ENCODE results near the gene ALDH4A1. TPM values are rescaled to one million over a fixed set of nuclear protein-coding genes. Genes with fewer than 3 reads are reported as not detected.

ALDH4A1 gene
- polyA plus RNA-seq, 1 donor: 3.1 TPM

GRCh38 chr1:18883636-18884418 lies 18.5 kb downstream of the ALDH4A1 start:
- H3K27me3 ChIP-seq (ENCODE audit: control insufficient read depth, insufficient read depth, low read length): peaks cover 39% of the 10 kb centered on the region
- no peak overlapping the region for H3K27ac ChIP-seq (ENCODE audit: low read length)
- no peaks in the 10 kb centered on the region for H3K9me3 ChIP-seq (ENCODE audit: control insufficient read depth, low read depth, low read length)
- no peak overlapping the region for H3K4me3 ChIP-seq (ENCODE audit: low read length)
- no peaks in the 10 kb centered on the region for H3K4me1 ChIP-seq (ENCODE audit: control insufficient read depth, insufficient read depth, low read length)
- DNase-seq: peak; percentile 35 to 46
- no peaks in the 10 kb centered on the region for H3K36me3 ChIP-seq (ENCODE audit: control insufficient read depth, insufficient read depth, low read length)
- WGBS (ENCODE audit: insufficient coverage, low lambda C conversion rate): no CpG with 5 or more reads among the region's 14 CpGs

DNA sequence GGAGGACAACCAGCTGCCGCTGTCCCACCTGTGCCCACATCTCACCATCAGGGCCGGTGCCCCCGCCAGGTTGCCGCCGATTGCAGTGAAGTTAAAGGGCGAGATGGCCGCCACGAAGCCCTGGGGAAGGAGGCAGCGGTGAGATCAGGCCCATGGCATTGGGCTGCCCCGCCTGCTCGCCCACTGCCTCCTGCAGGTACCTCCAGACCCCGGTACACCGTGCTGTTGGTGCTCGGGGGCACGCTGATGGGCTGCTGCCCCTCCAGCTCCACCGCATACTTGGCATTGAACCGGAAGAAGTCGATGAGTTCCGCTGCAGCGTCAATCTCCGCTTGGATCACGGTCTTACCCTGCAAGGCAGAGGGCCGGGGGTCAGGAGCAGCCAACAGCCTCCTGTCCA lies 19.3 kb downstream of the ALDH4A1 start:
- H3K27ac ChIP-seq (ENCODE audit: low read length): no peak overlapping the region

GRCh38 chr1:18882486-18882885 lies 19.9 kb downstream of the ALDH4A1 start:
- Histone ChIP-seq H3K27ac (ENCODE audit: low read length) (no peak overlapping the region), H3K36me3 (ENCODE audit: control insufficient read depth, insufficient read depth, low read length) (no peaks in the 10 kb centered on the region), H3K27me3 (ENCODE audit: control insufficient read depth, insufficient read depth, low read length) (peaks cover 30% of the 10 kb centered on the region), H3K4me1 (ENCODE audit: control insufficient read depth, insufficient read depth, low read length) (no peaks in the 10 kb centered on the region), H3K4me3 (ENCODE audit: low read length) (no peak overlapping the region), H3K9me3 (ENCODE audit: control insufficient read depth, low read depth, low read length) (no peaks in the 10 kb centered on the region)
- no CpG with 5 or more reads among the region's 8 CpGs for WGBS (ENCODE audit: insufficient coverage, low lambda C conversion rate)
- no peak for DNase-seq

More for the DNA sequence above, 19.3 kb downstream of the ALDH4A1 start:
- Histone ChIP-seq H3K4me1 (ENCODE audit: control insufficient read depth, insufficient read depth, low read length) (no peaks in the 10 kb centered on the region), H3K4me3 (ENCODE audit: low read length) (no peak overlapping the region), H3K9me3 (ENCODE audit: control insufficient read depth, low read depth, low read length) (no peaks in the 10 kb centered on the region), H3K36me3 (ENCODE audit: control insufficient read depth, insufficient read depth, low read length) (no peaks in the 10 kb centered on the region), H3K27me3 (ENCODE audit: control insufficient read depth, insufficient read depth, low read length) (peaks cover 36% of the 10 kb centered on the region)
- DNase-seq: no peak
- no CpG with 5 or more reads among the region's 23 CpGs for WGBS (ENCODE audit: insufficient coverage, low lambda C conversion rate)

- no peaks in the 10 kb centered on the region for H3K4me1 ChIP-seq (ENCODE audit: control insufficient read depth, insufficient read depth, low read length)
- no peaks in the 10 kb centered on the region for H3K36me3 ChIP-seq (ENCODE audit: control insufficient read depth, insufficient read depth, low read length)
- no peaks in the 10 kb centered on the region for H3K9me3 ChIP-seq (ENCODE audit: control insufficient read depth, low read depth, low read length)
- DNase-seq: no peak
- H3K27ac ChIP-seq (ENCODE audit: low read length): no peak overlapping the region
- no CpG with 5 or more reads among the region's 24 CpGs for WGBS (ENCODE audit: insufficient coverage, low lambda C conversion rate)
- no peak overlapping the region for H3K4me3 ChIP-seq (ENCODE audit: low read length)
- H3K27me3 ChIP-seq (ENCODE audit: control insufficient read depth, insufficient read depth, low read length): peaks cover 30% of the 10 kb centered on the region
These were observed 20.5 kb downstream of the ALDH4A1 start for GRCh38 chr1:18881642-18882431.

DNA sequence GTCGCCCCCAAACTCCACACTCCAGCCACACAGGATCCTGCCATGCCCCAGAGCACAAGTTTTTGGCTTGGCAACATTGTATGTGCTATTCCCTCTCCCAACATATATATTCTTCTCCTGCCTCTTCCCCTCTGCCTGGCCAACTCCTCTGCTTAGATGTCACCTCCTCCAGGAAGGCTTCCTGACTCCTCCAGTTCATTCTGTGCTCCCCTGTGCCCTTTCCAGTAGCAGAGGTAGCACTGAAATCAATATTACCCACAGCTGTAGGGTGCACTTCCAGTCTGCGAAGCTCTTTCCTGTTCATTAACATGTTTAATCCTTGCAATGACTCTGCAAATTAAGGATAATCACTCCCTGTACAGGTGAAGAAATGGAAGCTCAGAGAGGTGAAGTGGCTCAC lies 21.2 kb downstream of the ALDH4A1 start:
- peaks cover 30% of the 10 kb centered on the region for H3K27me3 ChIP-seq (ENCODE audit: control insufficient read depth, insufficient read depth, low read length)
- no peaks in the 10 kb centered on the region for H3K36me3 ChIP-seq (ENCODE audit: control insufficient read depth, insufficient read depth, low read length)
- no peaks in the 10 kb centered on the region for H3K9me3 ChIP-seq (ENCODE audit: control insufficient read depth, low read depth, low read length)
- no peak for DNase-seq
- WGBS (ENCODE audit: insufficient coverage, low lambda C conversion rate): 100% methylated on average over 1 of the region's 2 CpGs
- no peak overlapping the region for H3K27ac ChIP-seq (ENCODE audit: low read length)
- H3K4me3 ChIP-seq (ENCODE audit: low read length): no peak overlapping the region
- no peaks in the 10 kb centered on the region for H3K4me1 ChIP-seq (ENCODE audit: control insufficient read depth, insufficient read depth, low read length)

DNA sequence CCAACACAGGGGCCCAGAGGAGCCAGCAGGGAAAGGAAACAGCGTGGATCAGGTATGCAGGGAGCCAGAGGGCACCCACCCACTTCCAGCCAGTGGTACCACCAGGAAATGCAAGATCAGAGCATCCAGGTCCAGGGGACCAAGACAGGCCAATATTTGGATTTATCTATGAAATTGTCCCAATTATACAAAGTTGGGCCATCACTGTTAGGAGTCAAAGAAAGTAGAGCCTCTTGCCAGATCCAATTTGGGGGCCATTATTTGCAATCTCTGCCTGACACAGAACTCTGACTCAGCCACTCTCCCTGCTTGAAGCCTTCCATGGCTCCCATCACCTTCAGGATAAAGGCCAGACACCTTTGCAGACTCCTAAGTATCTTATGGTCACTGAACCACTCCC lies 21.8 kb downstream of the ALDH4A1 start:
- Histone ChIP-seq H3K9me3 (ENCODE audit: control insufficient read depth, low read depth, low read length) (no peaks in the 10 kb centered on the region), H3K27me3 (ENCODE audit: control insufficient read depth, insufficient read depth, low read length) (peaks cover 30% of the 10 kb centered on the region), H3K4me1 (ENCODE audit: control insufficient read depth, insufficient read depth, low read length) (no peaks in the 10 kb centered on the region), H3K36me3 (ENCODE audit: control insufficient read depth, insufficient read depth, low read length) (no peaks in the 10 kb centered on the region), H3K4me3 (ENCODE audit: low read length) (no peak overlapping the region), H3K27ac (ENCODE audit: low read length) (no peak overlapping the region)
- no peak for DNase-seq
- no CpG with 5 or more reads among the region's 1 CpG for WGBS (ENCODE audit: insufficient coverage, low lambda C conversion rate)

DNA sequence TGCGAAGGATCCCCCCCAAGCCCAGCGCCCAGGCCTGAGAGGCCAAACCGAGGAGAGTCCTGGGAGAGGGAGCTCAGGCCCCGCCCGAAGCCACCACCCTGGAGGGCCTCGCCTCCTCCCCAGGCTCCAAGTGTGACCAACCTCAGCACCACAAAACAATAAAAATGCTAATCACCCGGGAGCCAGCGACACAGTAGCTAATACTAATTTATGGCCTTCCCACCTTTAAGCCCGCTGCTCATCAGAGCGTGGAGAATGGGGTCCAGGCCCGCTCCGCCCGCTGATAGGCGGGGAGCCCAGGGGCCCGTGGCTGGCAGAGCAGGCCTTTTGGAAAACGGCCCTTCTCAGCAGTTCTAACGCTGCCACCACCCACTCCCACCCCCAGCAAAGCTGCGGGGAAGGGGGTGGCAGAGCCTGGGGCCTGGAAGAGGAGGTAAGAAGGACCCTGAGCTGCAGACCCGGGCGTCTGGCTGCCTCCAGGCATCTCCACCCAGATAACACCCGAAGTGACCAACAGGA lies 22.5 kb downstream of the ALDH4A1 start:
- H3K4me3 ChIP-seq (ENCODE audit: low read length): no peak overlapping the region
- DNase-seq: no peak
- no CpG with 5 or more reads among the region's 21 CpGs for WGBS (ENCODE audit: insufficient coverage, low lambda C conversion rate)

GRCh38 chr1:18879215-18879790 lies 23.1 kb downstream of the ALDH4A1 start:
- peaks cover 24% of the 10 kb centered on the region for H3K27me3 ChIP-seq (ENCODE audit: control insufficient read depth, insufficient read depth, low read length)

More for the DNA sequence above, 22.5 kb downstream of the ALDH4A1 start:
- Histone ChIP-seq H3K9me3 (ENCODE audit: control insufficient read depth, low read depth, low read length) (no peaks in the 10 kb centered on the region), H3K36me3 (ENCODE audit: control insufficient read depth, insufficient read depth, low read length) (no peaks in the 10 kb centered on the region), H3K27me3 (ENCODE audit: control insufficient read depth, insufficient read depth, low read length) (peaks cover 28% of the 10 kb centered on the region), H3K4me1 (ENCODE audit: control insufficient read depth, insufficient read depth, low read length) (no peaks in the 10 kb centered on the region), H3K27ac (ENCODE audit: low read length) (no peak overlapping the region)

GRCh38 chr1:18878538-18879214 lies 23.7 kb downstream of the ALDH4A1 start:
- H3K4me3 ChIP-seq (ENCODE audit: low read length): no peak overlapping the region
- no peak overlapping the region for H3K27ac ChIP-seq (ENCODE audit: low read length)
- H3K36me3 ChIP-seq (ENCODE audit: control insufficient read depth, insufficient read depth, low read length): no peaks in the 10 kb centered on the region
- DNase-seq: no peak
- WGBS (ENCODE audit: insufficient coverage, low lambda C conversion rate): 88% methylated on average over 2 of the region's 12 CpGs
- H3K4me1 ChIP-seq (ENCODE audit: control insufficient read depth, insufficient read depth, low read length): no peaks in the 10 kb centered on the region
- peaks cover 23% of the 10 kb centered on the region for H3K27me3 ChIP-seq (ENCODE audit: control insufficient read depth, insufficient read depth, low read length)
- no peaks in the 10 kb centered on the region for H3K9me3 ChIP-seq (ENCODE audit: control insufficient read depth, low read depth, low read length)

More at GRCh38 chr1:18879215-18879790, 23.1 kb downstream of the ALDH4A1 start:
- no peak overlapping the region for H3K27ac ChIP-seq (ENCODE audit: low read length)
- H3K36me3 ChIP-seq (ENCODE audit: control insufficient read depth, insufficient read depth, low read length): no peaks in the 10 kb centered on the region
- no CpG with 5 or more reads among the region's 12 CpGs for WGBS (ENCODE audit: insufficient coverage, low lambda C conversion rate)
- no peak for DNase-seq
- H3K9me3 ChIP-seq (ENCODE audit: control insufficient read depth, low read depth, low read length): no peaks in the 10 kb centered on the region
- H3K4me1 ChIP-seq (ENCODE audit: control insufficient read depth, insufficient read depth, low read length): no peaks in the 10 kb centered on the region
- no peak overlapping the region for H3K4me3 ChIP-seq (ENCODE audit: low read length)

DNA sequence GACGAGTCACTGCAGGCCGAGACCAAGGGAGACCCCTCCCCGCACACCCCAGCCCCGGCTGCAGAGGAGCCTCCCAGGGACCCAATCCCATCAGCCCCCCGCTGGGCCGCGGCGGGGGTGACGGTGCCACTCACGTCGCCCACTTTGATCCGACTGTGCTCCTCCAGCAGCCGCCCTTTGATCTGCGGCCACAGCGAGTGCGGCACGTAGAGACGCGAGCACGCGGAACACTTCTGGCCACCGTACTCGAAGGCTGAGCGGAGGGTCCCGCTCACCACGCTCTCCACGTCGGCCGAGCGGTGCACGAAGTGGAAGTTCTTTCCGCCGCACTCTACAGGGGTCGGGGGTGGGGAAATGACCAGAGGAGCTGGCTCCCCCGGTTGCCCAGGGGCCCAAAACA lies 25.1 kb downstream of the ALDH4A1 start:
- Histone ChIP-seq H3K27me3 (ENCODE audit: control insufficient read depth, insufficient read depth, low read length) (peaks cover 23% of the 10 kb centered on the region), H3K36me3 (ENCODE audit: control insufficient read depth, insufficient read depth, low read length) (no peaks in the 10 kb centered on the region), H3K27ac (ENCODE audit: low read length) (no peak overlapping the region), H3K9me3 (ENCODE audit: control insufficient read depth, low read depth, low read length) (no peaks in the 10 kb centered on the region), H3K4me3 (ENCODE audit: low read length) (no peak overlapping the region), H3K4me1 (ENCODE audit: control insufficient read depth, insufficient read depth, low read length) (no peaks in the 10 kb centered on the region)
- DNase-seq: no peak
- no CpG with 5 or more reads among the region's 35 CpGs for WGBS (ENCODE audit: insufficient coverage, low lambda C conversion rate)

Data from large intestine (tissue), 3 donors.